Stimulated activated CD8-positive, alpha-beta memory T cell treated with anti-CD3 and anti-CD28 coated beads, Interleukin-4, amount 100 ng/mL, for 48 hours (primary cell): Measurements from ENCODE around the gene MMD.

ENCODE experiments used
- DNase-seq: peaks from one replicate; pipeline ENCODE4 v3.0.0-alpha.2; 2020

The MMD gene

GRCh38 chr17:55345132-55345531, 76.5 kb downstream of the MMD start:
- no peak for DNase-seq

DNA sequence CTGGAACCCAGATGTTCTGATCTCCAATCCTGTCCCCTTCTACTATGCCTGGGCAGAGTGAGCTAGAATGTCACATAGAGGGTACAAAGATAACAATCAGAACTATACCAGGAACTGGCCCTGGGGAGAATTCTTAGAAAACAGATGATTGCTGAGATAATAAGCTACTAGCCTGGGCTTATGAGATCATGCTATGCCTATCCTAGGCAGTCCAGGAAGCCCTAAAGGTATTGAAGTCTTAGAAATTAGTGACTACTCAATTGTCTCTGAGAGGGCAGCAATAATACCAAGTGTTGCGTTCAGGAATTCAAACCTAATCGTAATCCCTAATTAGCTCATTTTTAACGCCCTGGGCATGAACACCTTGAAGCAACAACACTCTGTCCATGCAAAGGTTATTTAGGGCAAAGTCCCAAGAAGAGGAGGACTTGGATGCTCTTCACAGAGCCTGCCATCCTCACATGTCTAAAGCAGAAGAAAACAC, 77.1 kb downstream of the MMD start:
- DNase-seq: no peak

- no peak for DNase-seq
Observed at GRCh38 chr17:55343900-55344513, 77.6 kb downstream of the MMD start.

- DNase-seq: no peak
Observed at GRCh38 chr17:55342800-55343585, 78.6 kb downstream of the MMD start.
